ENCODE results near the gene WASHC2C. TPM values are rescaled to one million over a fixed set of nuclear protein-coding genes. Genes with fewer than 3 reads are reported as not detected.
"Not testable (repeated sequence)": the region's sequence is repeated elsewhere in the genome, so short reads cannot be mapped to it uniquely, and the experiment has no call there.

Gene WASHC2C
- polyA plus RNA-seq, 1 donor from 2014 or later: 26.3 TPM

GRCh38 chr10:45786217-45786616 is 59.2 kb downstream of the WASHC2C start:
- H3K9ac ChIP-seq (ENCODE audit: low read length); H3K9me2 ChIP-seq (ENCODE audit: insufficient read depth, low read length); H3K4me3 ChIP-seq (ENCODE audit: low read length); H3K27me3 ChIP-seq (ENCODE audit: insufficient read depth, low read depth, low read length); H3K36me3 ChIP-seq (ENCODE audit: insufficient read depth, low read length); H3F3A ChIP-seq (ENCODE audit: insufficient read depth, low read length, poor library complexity, severe bottlenecking); H2AFZ ChIP-seq (ENCODE audit: low read depth, low read length); H4K20me1 ChIP-seq (ENCODE audit: insufficient read depth); H3K27ac ChIP-seq (ENCODE audit: low read length); H3K9me3 ChIP-seq (ENCODE audit: low read length); H3K4me2 ChIP-seq (ENCODE audit: low read length); H3K79me2 ChIP-seq (replicated peaks; ENCODE audit: insufficient read depth, low read length): not testable (repeated sequence)

- H3F3A ChIP-seq (ENCODE audit: insufficient read depth, low read length, poor library complexity, severe bottlenecking); H3K4me2 ChIP-seq (ENCODE audit: low read length); H3K79me2 ChIP-seq (replicated peaks; ENCODE audit: insufficient read depth, low read length); H3K36me3 ChIP-seq (ENCODE audit: insufficient read depth, low read length); H3K9me3 ChIP-seq (ENCODE audit: low read length); H3K9ac ChIP-seq (ENCODE audit: low read length); H2AFZ ChIP-seq (ENCODE audit: low read depth, low read length); H4K20me1 ChIP-seq (ENCODE audit: insufficient read depth); H3K27ac ChIP-seq (ENCODE audit: low read length); H3K4me3 ChIP-seq (ENCODE audit: low read length); H3K27me3 ChIP-seq (ENCODE audit: insufficient read depth, low read depth, low read length); H3K9me2 ChIP-seq (ENCODE audit: insufficient read depth, low read length): not testable (repeated sequence)
Measured at GRCh38 chr10:45787212-45787741, 60.2 kb downstream of the WASHC2C start.

DNA sequence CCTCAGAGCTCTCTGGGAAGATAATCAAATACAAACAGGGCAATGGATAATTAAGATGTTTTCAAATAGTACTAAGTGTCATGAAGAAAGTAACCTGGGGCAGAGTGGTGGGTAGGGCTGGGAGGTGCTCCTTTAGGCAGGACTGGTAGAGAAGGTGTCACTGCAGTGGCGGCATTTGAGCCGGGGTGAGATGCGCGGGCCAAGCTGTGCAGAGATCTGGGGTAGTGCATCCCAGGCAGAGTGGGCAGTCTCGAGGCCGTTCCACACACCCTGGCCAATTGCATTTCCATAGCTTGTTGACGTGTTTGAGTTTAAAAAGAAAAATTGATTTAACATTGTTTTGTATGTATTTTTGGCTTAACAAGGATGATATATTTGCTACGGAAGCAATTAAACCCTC is 62.9 kb downstream of the WASHC2C start:
- H3K36me3 ChIP-seq (ENCODE audit: insufficient read depth, low read length); H3K9me3 ChIP-seq (ENCODE audit: low read length); H2AFZ ChIP-seq (ENCODE audit: low read depth, low read length); H3F3A ChIP-seq (ENCODE audit: insufficient read depth, low read length, poor library complexity, severe bottlenecking); H3K9me2 ChIP-seq (ENCODE audit: insufficient read depth, low read length); H3K27ac ChIP-seq (ENCODE audit: low read length); H4K20me1 ChIP-seq (ENCODE audit: insufficient read depth); H3K4me3 ChIP-seq (ENCODE audit: low read length); H3K79me2 ChIP-seq (replicated peaks; ENCODE audit: insufficient read depth, low read length); H3K4me2 ChIP-seq (ENCODE audit: low read length); H3K9ac ChIP-seq (ENCODE audit: low read length); H3K27me3 ChIP-seq (ENCODE audit: insufficient read depth, low read depth, low read length): not testable (repeated sequence)

GRCh38 chr10:45790694-45791426 is 63.8 kb downstream of the WASHC2C start:
- H3K27ac ChIP-seq (ENCODE audit: low read length); H3K79me2 ChIP-seq (replicated peaks; ENCODE audit: insufficient read depth, low read length); H4K20me1 ChIP-seq (ENCODE audit: insufficient read depth); H3K9me3 ChIP-seq (ENCODE audit: low read length); H2AFZ ChIP-seq (ENCODE audit: low read depth, low read length); H3K4me2 ChIP-seq (ENCODE audit: low read length); H3F3A ChIP-seq (ENCODE audit: insufficient read depth, low read length, poor library complexity, severe bottlenecking); H3K9me2 ChIP-seq (ENCODE audit: insufficient read depth, low read length); H3K4me3 ChIP-seq (ENCODE audit: low read length); H3K9ac ChIP-seq (ENCODE audit: low read length); H3K27me3 ChIP-seq (ENCODE audit: insufficient read depth, low read depth, low read length); H3K36me3 ChIP-seq (ENCODE audit: insufficient read depth, low read length): not testable (repeated sequence)

GRCh38 chr10:45794761-45795160 is 67.7 kb downstream of the WASHC2C start:
- not testable (repeated sequence) for H3K27me3 ChIP-seq (ENCODE audit: insufficient read depth, low read depth, low read length); H3K36me3 ChIP-seq (ENCODE audit: insufficient read depth, low read length); H3K4me3 ChIP-seq (ENCODE audit: low read length); H3K9me2 ChIP-seq (ENCODE audit: insufficient read depth, low read length); H3K4me2 ChIP-seq (ENCODE audit: low read length); H4K20me1 ChIP-seq (ENCODE audit: insufficient read depth); H2AFZ ChIP-seq (ENCODE audit: low read depth, low read length); H3K9ac ChIP-seq (ENCODE audit: low read length); H3K79me2 ChIP-seq (replicated peaks; ENCODE audit: insufficient read depth, low read length); H3F3A ChIP-seq (ENCODE audit: insufficient read depth, low read length, poor library complexity, severe bottlenecking); H3K9me3 ChIP-seq (ENCODE audit: low read length); H3K27ac ChIP-seq (ENCODE audit: low read length)

DNA sequence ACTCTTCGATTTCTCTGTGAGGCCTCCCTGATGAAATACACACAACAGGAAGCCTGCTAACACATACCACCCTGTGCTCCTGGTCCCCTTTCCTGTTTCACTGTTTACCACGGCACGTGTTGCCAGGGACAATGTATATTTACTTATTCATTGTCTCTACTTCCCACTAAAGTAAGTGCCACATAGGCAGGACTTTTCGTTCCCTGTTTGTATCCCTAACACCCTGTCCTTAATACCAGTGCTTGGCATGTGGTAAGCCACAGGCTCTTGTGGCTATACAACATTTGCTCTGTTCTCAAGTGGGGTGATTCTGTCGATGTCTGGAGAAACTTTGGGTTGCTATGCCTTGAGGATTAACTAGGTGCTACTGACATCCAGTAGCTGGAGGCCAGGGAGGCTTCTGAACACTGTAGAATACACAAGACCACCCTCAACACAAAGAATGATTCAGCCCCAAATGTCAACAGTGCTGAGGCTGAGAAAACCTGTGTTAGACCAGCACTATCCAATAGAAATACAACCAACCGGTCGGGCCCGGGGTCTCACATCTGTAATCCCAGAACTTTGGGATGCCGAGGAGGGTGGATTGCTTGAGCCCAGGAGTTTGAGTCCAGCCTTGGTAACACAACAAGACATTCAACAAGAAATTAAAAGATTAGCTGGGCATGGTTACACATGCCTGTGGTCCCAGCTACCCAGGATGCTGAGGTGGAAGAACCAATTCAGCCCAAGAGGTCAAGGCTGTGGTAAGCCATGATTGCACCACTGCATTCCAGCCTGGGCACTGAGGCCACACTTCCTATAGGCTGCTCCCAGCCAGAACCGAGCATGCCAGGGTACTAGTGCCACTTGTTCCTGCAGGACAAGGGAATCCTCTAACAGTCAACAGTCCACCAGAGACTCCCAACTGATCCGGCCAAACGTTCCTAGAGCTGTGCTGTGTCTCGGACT is 76.3 kb downstream of the WASHC2C start:
- not testable (repeated sequence) for H3K4me2 ChIP-seq (ENCODE audit: low read length); H3F3A ChIP-seq (ENCODE audit: insufficient read depth, low read length, poor library complexity, severe bottlenecking); H3K9me2 ChIP-seq (ENCODE audit: insufficient read depth, low read length); H3K4me3 ChIP-seq (ENCODE audit: low read length); H3K9me3 ChIP-seq (ENCODE audit: low read length); H3K79me2 ChIP-seq (replicated peaks; ENCODE audit: insufficient read depth, low read length); H3K27ac ChIP-seq (ENCODE audit: low read length); H3K36me3 ChIP-seq (ENCODE audit: insufficient read depth, low read length); H3K27me3 ChIP-seq (ENCODE audit: insufficient read depth, low read depth, low read length); H4K20me1 ChIP-seq (ENCODE audit: insufficient read depth); H3K9ac ChIP-seq (ENCODE audit: low read length); H2AFZ ChIP-seq (ENCODE audit: low read depth, low read length)

- H4K20me1 ChIP-seq (ENCODE audit: insufficient read depth); H3K4me3 ChIP-seq (ENCODE audit: low read length); H3K27ac ChIP-seq (ENCODE audit: low read length); H2AFZ ChIP-seq (ENCODE audit: low read depth, low read length); H3K9me3 ChIP-seq (ENCODE audit: low read length); H3K36me3 ChIP-seq (ENCODE audit: insufficient read depth, low read length); H3K4me2 ChIP-seq (ENCODE audit: low read length); H3F3A ChIP-seq (ENCODE audit: insufficient read depth, low read length, poor library complexity, severe bottlenecking); H3K79me2 ChIP-seq (replicated peaks; ENCODE audit: insufficient read depth, low read length); H3K27me3 ChIP-seq (ENCODE audit: insufficient read depth, low read depth, low read length); H3K9ac ChIP-seq (ENCODE audit: low read length); H3K9me2 ChIP-seq (ENCODE audit: insufficient read depth, low read length): not testable (repeated sequence)
Measured at GRCh38 chr10:45804996-45805395, 77.9 kb downstream of the WASHC2C start.
